BE2C (cell line): Measurements from ENCODE around the gene PRKAR1B.

ENCODE experiments used
- DNase-seq: peaks from one replicate; pipeline ENCODE4 v3.0.0-alpha.2; 2020
- H3K27me3 ChIP-seq: fragments of 250-450 bp; sonication (Bioruptor Pico); 2 replicates; pipeline ENCODE4 v1.5.1; 2020; ENCODE audit warnings: mild to moderate bottlenecking
- H3K36me3 ChIP-seq: fragments of 250-450 bp; sonication (Bioruptor Pico); 2 replicates; pipeline ENCODE4 v1.5.1; 2020; ENCODE audit warnings: mild to moderate bottlenecking
- H3K4me1 ChIP-seq: fragments of 250-450 bp; sonication (Bioruptor Pico); 2 replicates; pipeline ENCODE4 v1.5.1; 2020
- H3K4me3 ChIP-seq: 2 replicates; pipeline ENCODE4 v1.5.1; 2011; ENCODE audit warnings: low read depth, low read length
- H3K9me3 ChIP-seq: fragments of 250-450 bp; sonication (Bioruptor Pico); 2 replicates; pipeline ENCODE4 v1.5.1; 2020
- CTCF ChIP-seq: IDR thresholded peaks from 2 replicates; pipeline ENCODE4 v1.5.1; 2012; ENCODE audit warnings: mild to moderate bottlenecking, low read depth, low read length

Gene PRKAR1B

GRCh38 chr7:514651-515598, 212.2 kb downstream of the PRKAR1B start:
- no peak for DNase-seq
- no peaks in the 10 kb centered on the region for H3K36me3 ChIP-seq
- no peaks in the 10 kb centered on the region for H3K9me3 ChIP-seq
- peaks cover 76% of the 10 kb centered on the region for H3K27me3 ChIP-seq
- TF ChIP-seq CTCF: no peak
- H3K4me3 ChIP-seq: no peak overlapping the region
- H3K4me1 ChIP-seq: no peaks in the 10 kb centered on the region

GRCh38 chr7:514242-514641, 212.8 kb downstream of the PRKAR1B start:
- Histone ChIP-seq H3K36me3 (no peaks in the 10 kb centered on the region), H3K4me3 (no peak overlapping the region), H3K27me3 (peaks cover 74% of the 10 kb centered on the region), H3K9me3 (no peaks in the 10 kb centered on the region), H3K4me1 (no peaks in the 10 kb centered on the region)
- no peak for DNase-seq
- no peak for TF ChIP-seq CTCF

- TF ChIP-seq CTCF: no peak
- Histone ChIP-seq H3K27me3 (peaks cover 68% of the 10 kb centered on the region), H3K4me1 (no peaks in the 10 kb centered on the region), H3K9me3 (no peaks in the 10 kb centered on the region), H3K36me3 (no peaks in the 10 kb centered on the region), H3K4me3 (no peak overlapping the region)
- no peak for DNase-seq
These were observed 213.4 kb downstream of the PRKAR1B start for GRCh38 chr7:513521-514166.

GRCh38 chr7:512541-513311, 214.4 kb downstream of the PRKAR1B start:
- Histone ChIP-seq H3K4me3 (no peak overlapping the region), H3K4me1 (no peaks in the 10 kb centered on the region), H3K27me3 (peaks cover 59% of the 10 kb centered on the region), H3K36me3 (no peaks in the 10 kb centered on the region), H3K9me3 (no peaks in the 10 kb centered on the region)
- no peak for TF ChIP-seq CTCF
- no peak for DNase-seq

- H3K4me3 ChIP-seq: no peak overlapping the region
- no peaks in the 10 kb centered on the region for H3K36me3 ChIP-seq
These were observed 215.0 kb downstream of the PRKAR1B start for GRCh38 chr7:512146-512510.

More at GRCh38 chr7:512146-512510, 215.0 kb downstream of the PRKAR1B start:
- no peaks in the 10 kb centered on the region for H3K9me3 ChIP-seq
- DNase-seq: no peak
- no peak for TF ChIP-seq CTCF
- peaks cover 53% of the 10 kb centered on the region for H3K27me3 ChIP-seq
- no peaks in the 10 kb centered on the region for H3K4me1 ChIP-seq
